ENCODE measurements around the gene RAET1G.

DNA sequence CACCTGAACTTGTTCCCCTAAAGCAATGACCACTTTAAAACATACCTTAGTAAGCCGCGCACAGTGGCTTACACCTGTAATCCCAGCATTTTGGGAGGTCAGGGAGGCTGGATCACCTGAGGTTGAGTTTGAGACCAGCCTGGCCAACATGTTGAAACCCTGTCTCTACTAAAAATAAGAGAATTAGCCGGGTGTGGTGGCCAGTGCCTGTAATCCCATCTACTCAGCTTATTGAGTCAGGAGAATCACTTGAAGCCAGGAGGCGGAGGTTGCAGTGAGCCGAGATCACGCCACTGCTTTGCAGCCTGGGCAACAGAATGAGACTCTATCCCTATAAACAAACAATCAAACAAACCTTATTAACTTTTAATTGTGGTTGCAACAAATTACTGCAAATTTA lies 23.4 kb downstream of the RAET1G start:
- TF ChIP-seq, protein P1, sequence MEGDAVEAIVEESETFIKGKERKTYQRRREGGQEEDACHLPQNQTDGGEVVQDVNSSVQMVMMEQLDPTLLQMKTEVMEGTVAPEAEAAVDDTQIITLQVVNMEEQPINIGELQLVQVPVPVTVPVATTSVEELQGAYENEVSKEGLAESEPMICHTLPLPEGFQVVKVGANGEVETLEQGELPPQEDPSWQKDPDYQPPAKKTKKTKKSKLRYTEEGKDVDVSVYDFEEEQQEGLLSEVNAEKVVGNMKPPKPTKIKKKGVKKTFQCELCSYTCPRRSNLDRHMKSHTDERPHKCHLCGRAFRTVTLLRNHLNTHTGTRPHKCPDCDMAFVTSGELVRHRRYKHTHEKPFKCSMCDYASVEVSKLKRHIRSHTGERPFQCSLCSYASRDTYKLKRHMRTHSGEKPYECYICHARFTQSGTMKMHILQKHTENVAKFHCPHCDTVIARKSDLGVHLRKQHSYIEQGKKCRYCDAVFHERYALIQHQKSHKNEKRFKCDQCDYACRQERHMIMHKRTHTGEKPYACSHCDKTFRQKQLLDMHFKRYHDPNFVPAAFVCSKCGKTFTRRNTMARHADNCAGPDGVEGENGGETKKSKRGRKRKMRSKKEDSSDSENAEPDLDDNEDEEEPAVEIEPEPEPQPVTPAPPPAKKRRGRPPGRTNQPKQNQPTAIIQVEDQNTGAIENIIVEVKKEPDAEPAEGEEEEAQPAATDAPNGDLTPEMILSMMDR (IDR thresholded peaks at IDR 0.05; ENCODE audit: low read length) = no peak
- TF ChIP-seq EZH2 (optimal IDR thresholded peaks at IDR 0.05; ENCODE audit: low read depth, low read length) = no peak
- no peak for TF ChIP-seq EZH2phosphoT487 (IDR thresholded peaks at IDR 0.05; ENCODE audit: low read length)

All from MM.1S (cell line).